Spleen (tissue), 11 donors: ENCODE data around the gene LRRC8E. TPM values are rescaled to one million over a fixed set of nuclear protein-coding genes. Genes with fewer than 3 reads are reported as not detected.

Experiments used
- DNase-seq: peaks from one replicate; pipeline ENCODE4 v3.0.0-alpha.2; 2020
- H3K27ac ChIP-seq, 8 donors: fragments of 200-600 bp; sonication (generic) in 7 of 8; 1 replicate in 4 of 8; 2 replicates in 4 of 8; pipeline versions ENCODE4 v1.5.0 to v1.8.0; 2016 to 2021; ENCODE audit warnings: inconsistent platforms in 4 of 8, mild to moderate bottlenecking in 4 of 8, moderate library complexity in 1 of 8
- H3K27me3 ChIP-seq, 7 donors: fragments of 200-600 bp; sonication (generic) in 6 of 7; replicated peaks in 1 of 7; 1 replicate in 4 of 7; 2 replicates in 3 of 7; pipeline versions ENCODE4 v1.5.0 to v1.8.0; 2016 to 2021; ENCODE audit warnings: inconsistent platforms in 3 of 7, mild to moderate bottlenecking in 1 of 7
- H3K36me3 ChIP-seq, 6 donors: fragments of 200-600 bp; sonication (generic) in 5 of 6; 1 replicate in 4 of 6; 2 replicates in 2 of 6; pipeline versions ENCODE4 v1.5.0 to v1.8.0; 2016 to 2021; ENCODE audit warnings: inconsistent platforms in 2 of 6
- H3K4me1 ChIP-seq, 6 donors: fragments of 200-600 bp; sonication (generic) in 5 of 6; 1 replicate in 3 of 6; 2 replicates in 3 of 6; pipeline versions ENCODE4 v1.5.0 to v1.8.0; 2016 to 2021; ENCODE audit warnings: inconsistent platforms in 3 of 6
- H3K4me3 ChIP-seq, 8 donors: fragments of 200-600 bp; sonication (generic) in 7 of 8; 1 replicate in 4 of 8; 2 replicates in 4 of 8; pipeline versions ENCODE4 v1.5.0 to v1.8.0; 2016 to 2021; ENCODE audit warnings: inconsistent platforms in 4 of 8, mild to moderate bottlenecking in 4 of 8, moderate library complexity in 2 of 8
- H3K9me3 ChIP-seq, 8 donors: fragments of 200-600 bp; sonication (generic) in 7 of 8; 1 replicate in 4 of 8; 2 replicates in 4 of 8; pipeline versions ENCODE4 v1.5.0 to v1.8.0; 2016 to 2021; ENCODE audit warnings: inconsistent platforms in 4 of 8
- POLR2A ChIP-seq, 3 donors: fragments of 450-650 bp; IDR thresholded peaks; one replicate each; pipeline ENCODE4 v1.5.1; 2017; ENCODE audit warnings: antibody characterized with exemption in 3 of 3, mild to moderate bottlenecking in 1 of 3
- POLR2AphosphoS5 ChIP-seq, 3 donors: sonication (generic); formaldehyde crosslinking; IDR thresholded peaks; one replicate each; pipeline ENCODE4 v1.5.1; 2017; ENCODE audit warnings: antibody characterized with exemption in 3 of 3
- WGBS, 5 donors: extraction: QIAGEN DNeasy Blood & Tissue Kit in 3 of 5; methylation state at CpG; one replicate each; pipeline versions ENCODE4 v1.1.5 to v1.1.7; 2013 to 2018; 5-methylcytosine and 5-hydroxymethylcytosine counted together
- intact Hi-C: fragments of 100-400 bp; cut with DNase I; formaldehyde crosslinking; loops from one replicate; pipeline ENCODE4 v1.15.0; 2023; ENCODE audit warnings: low total_unique reads
- polyA plus RNA-seq, 3 donors: library from polyadenylated mRNA; stranded (reverse); fragments of 200-250 nt; gene quantifications; one replicate each; pipeline ENCODE4 v1.2.1, GENCODE V29; 2013
- total RNA-seq, 7 donors: library from RNA; depleted of rRNA in 3 of 7; stranded (reverse); fragments of >200 nt in 3 of 7; fragmentation: NEBNext Ultra II Directional in 4 of 7; extraction: Animal tissue kit (Norgen Biotek cat#: 25700) in 4 of 7; gene quantifications; one replicate each; pipeline versions ENCODE4 v1.1.0 to v1.2.1, GENCODE V29; 2016 to 2021
- TF ChIP-seq, protein P1 (sequence below), 11 experiments: fragments of 200-600 bp in 7 of 11; fragments of 450-650 bp in 4 of 11; sonication (generic) in 4 of 11; IDR thresholded peaks in 8 of 11; conservative IDR thresholded peaks in 3 of 11; 1 replicate in 7 of 11; 2 replicates in 4 of 11; pipeline versions ENCODE4 v1.4.0 to v1.8.0; 2016 to 2021; ENCODE audit warnings: antibody characterized with exemption in 11 of 11, inconsistent platforms in 4 of 11, mild to moderate bottlenecking in 1 of 11
- donor health status: healthy with polysubstance abuse.
- donor health status: DM: no; HTN: no; CAD: no; lungs with moderate emphysema.
- donor health status: DM: no; HTN: no; CAD: no.
- donor health status: Bipolar disorder and iron deficiency.
- donor health status: healthy.
- donor health status: DM: no; HTN: no; CAD: no.
- donor health status: DM: yes; HTN: yes; CAD: no.

The LRRC8E gene
- total and polyA plus RNA-seq, 10 donors, result 0.08 to 0.37 TPM; not detected in 8

DNA sequence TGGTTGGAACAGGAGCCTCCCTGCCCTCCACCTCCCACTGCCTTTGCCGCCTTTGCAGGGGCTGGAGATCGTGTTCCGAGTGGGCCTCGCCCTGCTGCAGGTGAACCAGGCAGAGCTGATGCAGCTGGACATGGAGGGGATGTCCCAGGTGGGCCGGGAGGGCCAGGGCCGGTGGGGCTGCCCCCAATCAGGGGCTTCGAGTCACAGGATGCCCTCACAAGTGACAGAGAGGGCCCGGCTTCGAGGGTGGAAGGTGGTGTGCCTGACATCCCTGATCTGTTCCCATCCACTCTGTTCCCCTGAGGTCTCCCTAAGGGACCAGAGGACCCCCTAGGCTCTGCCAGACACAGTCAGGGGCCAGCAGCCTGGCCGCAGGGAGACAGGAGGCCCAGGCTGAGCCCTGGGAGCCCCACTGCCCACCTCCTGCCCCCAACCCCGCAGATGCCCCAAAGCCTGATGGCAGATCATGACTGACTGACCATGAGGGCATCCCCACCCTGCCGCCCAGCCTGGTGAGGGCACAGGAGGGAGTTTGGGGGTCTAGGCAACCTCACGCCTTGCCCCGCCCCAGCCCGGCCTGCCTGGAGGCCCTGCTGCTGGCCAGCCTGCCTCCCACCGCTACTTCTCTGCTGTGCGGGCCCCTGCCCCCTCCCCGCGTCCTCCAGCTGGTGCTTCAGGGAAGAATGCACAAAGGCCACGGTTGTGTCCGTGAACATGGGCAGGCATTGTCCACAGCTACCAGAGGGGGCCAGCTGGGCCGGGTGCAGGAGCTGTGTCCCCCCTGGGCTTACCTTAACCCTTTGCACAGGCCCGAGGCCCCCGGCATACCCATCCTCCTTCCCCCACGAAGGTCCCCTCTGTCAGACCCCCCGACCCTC is 36.4 kb upstream of the LRRC8E start:
- Histone ChIP-seq H3K27ac (no peak overlapping the region), H3K9me3 (no peaks in the 10 kb centered on the region), H3K36me3 (peaks cover 0 to 55% (median 0%) of the 10 kb centered on the region in 6 donors), H3K4me1 (peaks cover 4 to 14% (median 9%) of the 10 kb centered on the region in 6 donors), H3K27me3 (peaks cover 0 to 13% (median 0%) of the 10 kb centered on the region in 7 donors), H3K4me3 (no peak overlapping the region)
- DNase-seq, result no peak
- intact Hi-C loops, result no loop called here
- TF ChIP-seq POLR2A (IDR thresholded peaks at IDR 0.05), result no peak
- TF ChIP-seq, protein P1, sequence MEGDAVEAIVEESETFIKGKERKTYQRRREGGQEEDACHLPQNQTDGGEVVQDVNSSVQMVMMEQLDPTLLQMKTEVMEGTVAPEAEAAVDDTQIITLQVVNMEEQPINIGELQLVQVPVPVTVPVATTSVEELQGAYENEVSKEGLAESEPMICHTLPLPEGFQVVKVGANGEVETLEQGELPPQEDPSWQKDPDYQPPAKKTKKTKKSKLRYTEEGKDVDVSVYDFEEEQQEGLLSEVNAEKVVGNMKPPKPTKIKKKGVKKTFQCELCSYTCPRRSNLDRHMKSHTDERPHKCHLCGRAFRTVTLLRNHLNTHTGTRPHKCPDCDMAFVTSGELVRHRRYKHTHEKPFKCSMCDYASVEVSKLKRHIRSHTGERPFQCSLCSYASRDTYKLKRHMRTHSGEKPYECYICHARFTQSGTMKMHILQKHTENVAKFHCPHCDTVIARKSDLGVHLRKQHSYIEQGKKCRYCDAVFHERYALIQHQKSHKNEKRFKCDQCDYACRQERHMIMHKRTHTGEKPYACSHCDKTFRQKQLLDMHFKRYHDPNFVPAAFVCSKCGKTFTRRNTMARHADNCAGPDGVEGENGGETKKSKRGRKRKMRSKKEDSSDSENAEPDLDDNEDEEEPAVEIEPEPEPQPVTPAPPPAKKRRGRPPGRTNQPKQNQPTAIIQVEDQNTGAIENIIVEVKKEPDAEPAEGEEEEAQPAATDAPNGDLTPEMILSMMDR (IDR thresholded peaks at IDR 0.05 in 8 of 11, conservative IDR thresholded peaks at IDR 0.05 in 3 of 11), result no peak
- TF ChIP-seq POLR2AphosphoS5 (IDR thresholded peaks at IDR 0.05), result no peak
- 88 to 92% (median 90%) methylated on average over 14 to 26 of the region's 26 CpGs for WGBS, 5 donors

DNA sequence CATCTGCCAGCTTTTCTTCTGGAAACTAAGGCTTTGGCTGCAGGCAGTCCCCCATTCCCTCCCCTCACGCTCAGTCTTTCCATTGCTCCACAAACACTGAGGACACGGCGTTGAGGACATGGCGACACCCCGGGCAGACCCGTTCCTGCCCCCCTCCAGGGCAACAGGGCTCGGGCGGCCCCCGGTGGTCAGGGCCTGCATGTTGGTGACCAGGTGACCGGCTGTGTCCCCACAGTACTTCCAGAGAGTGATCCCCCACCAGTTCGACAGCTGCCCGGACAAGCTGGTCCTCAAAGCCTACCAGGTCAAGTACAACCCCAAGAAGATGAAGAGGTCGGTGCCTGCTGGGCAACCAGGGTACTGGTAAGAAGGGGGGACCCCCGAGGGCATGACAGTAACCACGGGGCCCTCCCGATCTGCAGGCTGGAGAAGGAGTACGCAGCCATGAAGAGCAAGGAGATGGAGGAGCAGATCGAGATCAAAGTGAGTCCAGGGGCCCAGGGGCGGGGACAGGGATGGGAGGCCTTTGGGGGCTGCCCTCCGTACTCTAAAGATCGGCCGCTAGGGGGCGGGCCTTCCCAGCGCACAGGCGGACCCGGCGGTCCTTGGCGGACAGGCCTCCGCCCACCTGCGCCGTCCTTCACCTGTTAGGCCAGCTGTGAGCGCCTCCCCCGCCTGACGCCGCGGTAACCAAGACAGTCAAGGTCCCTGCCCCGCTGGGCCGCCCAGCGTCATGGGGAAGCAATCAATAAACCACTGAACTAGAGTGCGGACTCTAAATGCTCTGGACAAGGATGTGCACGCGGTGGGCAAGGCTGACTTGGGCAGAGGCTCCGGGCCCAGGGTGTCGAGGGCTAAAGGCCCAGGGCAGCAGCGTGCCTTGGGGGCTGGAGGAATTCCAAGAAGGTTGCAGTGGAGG is 35.2 kb upstream of the LRRC8E start:
- peak overlapping the region in 1 of 8 donors; percentile 6 for H3K4me3 ChIP-seq
- peak; percentile 91 for DNase-seq
- peaks cover 0 to 54% (median 0%) of the 10 kb centered on the region in 6 donors for H3K36me3 ChIP-seq
- TF ChIP-seq POLR2A (IDR thresholded peaks at IDR 0.05) (no peak), POLR2AphosphoS5 (IDR thresholded peaks at IDR 0.05) (peak; percentile 21 to 71 (median 61))
- TF ChIP-seq, protein P1 (IDR thresholded peaks at IDR 0.05 in 8 of 11, conservative IDR thresholded peaks at IDR 0.05 in 3 of 11), result peak; percentile 57 to 91 (median 82)
- WGBS, 5 donors, result 29 to 32% (median 31%) methylated on average over 32 to 45 of the region's 45 CpGs
- no peak overlapping the region for H3K27ac ChIP-seq
- no peaks in the 10 kb centered on the region for H3K9me3 ChIP-seq
- peaks cover 4 to 14% (median 9%) of the 10 kb centered on the region in 6 donors for H3K4me1 ChIP-seq
- H3K27me3 ChIP-seq, result peaks cover 0 to 26% (median 2%) of the 10 kb centered on the region in 7 donors
- intact Hi-C loops, result no loop called here

DNA sequence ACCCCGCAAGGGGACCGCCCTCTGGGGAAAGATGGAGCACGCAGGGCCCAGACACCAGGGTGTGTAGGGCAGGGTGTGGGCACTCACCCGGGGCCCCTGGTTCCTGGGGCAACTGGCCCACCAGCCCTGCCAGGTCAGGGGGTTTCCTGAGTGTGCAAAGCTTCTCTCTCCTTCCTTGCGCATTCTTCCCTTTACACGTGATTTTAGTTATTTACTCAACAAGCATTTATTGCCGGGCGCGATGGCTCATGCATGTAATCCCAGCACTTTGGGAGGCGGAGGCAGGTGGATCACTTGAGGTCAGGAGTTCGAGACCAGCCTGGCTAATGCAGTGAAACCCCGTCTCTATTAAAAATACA is 34.6 kb upstream of the LRRC8E start:
- no peak for TF ChIP-seq POLR2A (IDR thresholded peaks at IDR 0.05)
- TF ChIP-seq, protein P1 (IDR thresholded peaks at IDR 0.05 in 8 of 11, conservative IDR thresholded peaks at IDR 0.05 in 3 of 11), result no peak
- Histone ChIP-seq H3K4me1 (peaks cover 4 to 14% (median 9%) of the 10 kb centered on the region in 6 donors), H3K9me3 (no peaks in the 10 kb centered on the region), H3K4me3 (no peak overlapping the region), H3K36me3 (peaks cover 0 to 56% (median 0%) of the 10 kb centered on the region in 6 donors), H3K27me3 (peaks cover 0 to 32% (median 4%) of the 10 kb centered on the region in 7 donors), H3K27ac (no peak overlapping the region)
- WGBS, 5 donors, result 77 to 96% (median 90%) methylated on average over 11 to 12 of the region's 12 CpGs
- DNase-seq, result no peak
- intact Hi-C loops, result no loop called here
